ENCODE measurements around the gene OR2S2. TPM values are rescaled to one million over a fixed set of nuclear protein-coding genes. Genes with fewer than 3 reads are reported as not detected.

Gene OR2S2
- total RNA-seq, 1 donor: not detected

GRCh38 chr9:35910613-35911359 lies 47.2 kb downstream of the OR2S2 start:
- no peak overlapping the region for H3K4me3 ChIP-seq (ENCODE audit: low read length)
- H3K4me1 ChIP-seq (ENCODE audit: insufficient read depth, low read length): peaks cover 46% of the 10 kb centered on the region

DNA sequence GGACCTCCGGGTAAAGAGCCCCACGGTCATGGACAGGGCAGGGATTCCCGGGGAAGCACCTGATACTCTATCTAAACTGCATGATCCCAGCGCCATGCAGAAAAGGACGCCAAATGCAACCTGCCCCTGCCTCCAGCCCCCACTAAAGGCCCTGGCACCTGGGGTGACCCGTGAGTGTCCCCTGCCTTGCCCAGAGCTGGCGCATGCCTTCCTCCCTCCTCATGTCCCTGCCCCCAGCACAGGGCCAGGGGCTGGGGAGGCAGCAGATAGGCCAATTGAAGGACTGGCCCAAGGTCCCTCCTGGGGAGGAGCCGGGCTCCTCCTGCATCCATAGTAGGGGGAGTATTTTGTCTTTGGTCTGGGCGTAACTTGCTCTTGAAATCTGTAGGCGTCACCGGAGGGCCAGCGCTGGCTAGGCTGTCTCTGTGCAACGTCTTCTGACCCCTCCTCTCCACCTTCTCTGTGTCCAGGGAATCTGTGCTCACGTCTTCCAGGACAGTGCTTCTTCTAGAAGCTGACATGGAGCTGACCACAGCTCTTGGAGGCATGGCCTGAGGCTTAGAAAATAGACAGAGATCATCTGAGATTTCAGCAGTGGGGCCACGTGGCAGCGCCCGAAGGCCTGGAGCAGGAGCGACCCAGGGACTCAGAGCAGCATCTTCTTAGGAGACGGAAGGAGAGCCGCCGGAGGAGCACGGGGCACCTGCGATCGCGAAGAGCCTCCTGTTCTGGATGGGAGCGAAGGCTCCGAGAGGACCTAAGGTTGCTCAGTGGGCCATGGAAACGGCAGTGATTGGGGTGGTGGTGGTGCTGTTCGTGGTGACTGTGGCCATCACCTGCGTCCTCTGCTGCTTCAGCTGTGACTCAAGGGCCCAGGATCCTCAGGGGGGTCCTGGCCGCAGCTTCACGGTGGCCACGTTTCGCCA lies 48.0 kb downstream of the OR2S2 start:
- no peaks in the 10 kb centered on the region for H3K9me3 ChIP-seq (ENCODE audit: low read depth, low read length)
- no peaks in the 10 kb centered on the region for H3K27me3 ChIP-seq (ENCODE audit: insufficient read depth, low read length)
- no peak overlapping the region for H3K4me3 ChIP-seq (ENCODE audit: low read length)
- peaks cover 46% of the 10 kb centered on the region for H3K4me1 ChIP-seq (ENCODE audit: insufficient read depth, low read length)

More at GRCh38 chr9:35910613-35911359, 47.2 kb downstream of the OR2S2 start:
- H3K27me3 ChIP-seq (ENCODE audit: insufficient read depth, low read length): no peaks in the 10 kb centered on the region
- no peaks in the 10 kb centered on the region for H3K9me3 ChIP-seq (ENCODE audit: low read depth, low read length)

GRCh38 chr9:35909274-35909673 lies 48.7 kb downstream of the OR2S2 start, which contains the start of gene SPAAR:
SPAAR (plus strand) TSS chr9:35909490; CDS start chr9:35910464, 974 bp downstream.
- H3K9me3 ChIP-seq (ENCODE audit: low read depth, low read length): no peaks in the 10 kb centered on the region
- no peak within 1 kb of the TSS for H3K4me3 ChIP-seq (ENCODE audit: low read length)
- H3K27me3 ChIP-seq (ENCODE audit: insufficient read depth, low read length): no peaks in the 10 kb centered on the region
- H3K4me1 ChIP-seq (ENCODE audit: insufficient read depth, low read length): peaks cover 46% of the 10 kb centered on the region

GRCh38 chr9:35908504-35909125 lies 49.3 kb downstream of the OR2S2 start:
- Histone ChIP-seq H3K9me3 (ENCODE audit: low read depth, low read length) (no peaks in the 10 kb centered on the region), H3K4me3 (ENCODE audit: low read length) (no peak overlapping the region), H3K27me3 (ENCODE audit: insufficient read depth, low read length) (no peaks in the 10 kb centered on the region), H3K4me1 (ENCODE audit: insufficient read depth, low read length) (peaks cover 46% of the 10 kb centered on the region)

DNA sequence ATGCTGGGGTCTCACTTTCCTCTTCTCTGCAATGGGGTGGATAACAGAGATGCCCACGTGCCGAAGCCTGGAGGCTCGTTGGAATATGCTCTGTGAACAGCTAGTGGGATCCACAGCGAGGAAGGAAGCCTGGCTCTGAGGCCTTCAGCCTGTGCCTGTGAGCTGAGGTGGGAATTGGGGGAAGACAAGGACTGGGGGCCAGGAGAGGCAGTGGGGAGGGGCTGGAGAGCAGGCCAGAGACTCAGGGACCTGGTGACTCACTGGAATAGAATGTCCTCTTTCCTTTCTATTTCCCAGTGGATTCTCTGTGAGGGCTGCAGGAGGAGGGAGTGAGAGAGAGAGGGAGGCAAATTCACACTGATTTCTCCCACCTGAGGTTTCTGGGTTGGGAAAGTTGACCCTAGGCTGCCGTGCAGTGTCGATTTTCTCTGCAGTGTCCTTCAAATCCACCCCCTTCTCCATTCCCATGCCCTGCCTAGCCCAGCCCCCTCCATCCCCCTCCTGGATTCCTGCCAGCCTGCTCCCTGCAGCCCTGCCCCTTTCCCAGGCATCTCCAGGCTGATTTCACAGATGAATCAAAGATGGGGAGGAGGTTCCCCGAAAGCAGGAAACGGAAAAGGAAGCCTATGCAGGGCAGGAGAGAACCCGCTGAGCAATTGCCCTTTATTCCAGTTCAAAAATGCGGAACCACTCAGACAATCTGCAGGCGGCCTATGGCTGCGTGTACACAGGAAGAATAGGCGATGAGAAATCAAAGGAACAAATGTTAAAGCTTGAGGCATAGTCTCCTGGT lies 50.0 kb downstream of the OR2S2 start:
- Histone ChIP-seq H3K27me3 (ENCODE audit: insufficient read depth, low read length) (no peaks in the 10 kb centered on the region), H3K9me3 (ENCODE audit: low read depth, low read length) (no peaks in the 10 kb centered on the region), H3K4me3 (ENCODE audit: low read length) (no peak overlapping the region), H3K4me1 (ENCODE audit: insufficient read depth, low read length) (peaks cover 46% of the 10 kb centered on the region)

Other genes with a start within 250 kb of the OR2S2 start
- gene TLN1, start 226.0 kb downstream of the OR2S2 start, total RNA-seq: 195 TPM
- 15.7 TPM for gene CREB3, start 225.5 kb downstream of the OR2S2 start, total RNA-seq
- gene GBA2, start 208.9 kb downstream of the OR2S2 start, total RNA-seq: 13.4 TPM
- 6.6 TPM for gene RGP1, start 208.9 kb downstream of the OR2S2 start, total RNA-seq
- gene MSMP, start 203.9 kb downstream of the OR2S2 start, total RNA-seq: not detected
- 1.2 TPM for gene NPR2, start 166.6 kb downstream of the OR2S2 start, total RNA-seq
- 0.42 TPM for gene SPAG8, start 145.9 kb downstream of the OR2S2 start, total RNA-seq
- 10.7 TPM for gene HINT2, start 143.1 kb downstream of the OR2S2 start, total RNA-seq
- not detected for gene FAM221B, start 129.4 kb downstream of the OR2S2 start, total RNA-seq
- gene TMEM8B, start 128.9 kb downstream of the OR2S2 start, total RNA-seq: 2.0 TPM
- gene OR13J1, start 87.8 kb downstream of the OR2S2 start, total RNA-seq: not detected
- gene HRCT1, start 52.0 kb downstream of the OR2S2 start, total RNA-seq: not detected
- not detected for gene SPAAR, start 48.7 kb downstream of the OR2S2 start, total RNA-seq
- 9.2 TPM for gene RECK, start 78.8 kb upstream of the OR2S2 start, total RNA-seq
- gene GLIPR2, start 178.6 kb upstream of the OR2S2 start, total RNA-seq: 86.0 TPM
- gene CCIN, start 211.2 kb upstream of the OR2S2 start, total RNA-seq: 1.0 TPM
- gene CLTA, start 232.8 kb upstream of the OR2S2 start, total RNA-seq: 77.6 TPM